ENCODE data around the gene POU2AF1. TPM values are rescaled to one million over a fixed set of nuclear protein-coding genes. Genes with fewer than 3 reads are reported as not detected.

POU2AF1 gene
- polyA plus RNA-seq, 2 of the 4 experiments (the other 2 are of a cell fraction): not detected

- Histone ChIP-seq H3K27ac (no peak overlapping the region), H3K4me1 (no peaks in the 10 kb centered on the region), H3K4me3 (no peak overlapping the region), H3K9me3 (no peaks in the 10 kb centered on the region), H3K4me2 (no peak overlapping the region)
- no peak for ATAC-seq
- ChIA-PET CTCF (interaction anchor here (1.3 to 4.8 kb wide), 3 partner anchors 8 to 133 kb away, joined by 3 to 20 read pairs (median 3); no protein-coding TSS in a partner anchor), POLR2A (no interaction called here)
- no peak for FAIRE-seq
- TF ChIP-seq MYC (IDR thresholded peaks at IDR 0.05; ENCODE audit: borderline replicate concordance, low read length) (no peak), HOXA7 (CRISPR knock-in tag; IDR thresholded peaks at IDR 0.05) (no peak), ZNF302 (CRISPR knock-in tag; IDR thresholded peaks at IDR 0.05) (no peak), NR3C1 (IDR thresholded peaks at IDR 0.05) (no peak), FOSL2 (IDR thresholded peaks at IDR 0.05) (no peak), FOSL2 (CRISPR knock-in tag; IDR thresholded peaks at IDR 0.05) (no peak), RFX5 (IDR thresholded peaks at IDR 0.05) (no peak), HDAC2 (IDR thresholded peaks at IDR 0.05) (no peak), TP53 (CRISPR knock-in tag; IDR thresholded peaks at IDR 0.05) (no peak), REST (IDR thresholded peaks at IDR 0.05) (no peak), FOXS1 (CRISPR knock-in tag; IDR thresholded peaks at IDR 0.05) (no peak), RNF2 (IDR thresholded peaks at IDR 0.05; ENCODE audit: borderline replicate concordance, low read depth) (no peak), EHMT2 (IDR thresholded peaks at IDR 0.05; ENCODE audit: low read depth) (no peak), ZC3H11A (IDR thresholded peaks at IDR 0.05) (no peak)
- 69% methylated on average over 7 of the region's 8 CpGs for WGBS (ENCODE audit: missing lambda C conversion rate)
- DNase-seq (ENCODE audit: low read depth in 1 of 2, low spot score in 1 of 2): no peak
Measured at GRCh38 chr11:111417011-111417765, 38.1 kb upstream of the POU2AF1 start.

- POLR2A ChIA-PET: no interaction called here
Measured at GRCh38 chr11:111416231-111416960, 37.3 kb upstream of the POU2AF1 start.

GRCh38 chr11:111414936-111415335 lies 35.9 kb upstream of the POU2AF1 start:
- H3K9me3 ChIP-seq: no peaks in the 10 kb centered on the region
- no peaks in the 10 kb centered on the region for H3K4me1 ChIP-seq
- FAIRE-seq: no peak
- no peak for ATAC-seq
- CTCF ChIA-PET: interaction anchor here (0.8 to 1.4 kb wide), 2 partner anchors 8 to 14 kb away, joined by 4 to 6 read pairs; no protein-coding TSS in a partner anchor
- POLR2A ChIA-PET: no interaction called here
- no peak for DNase-seq (ENCODE audit: low read depth in 1 of 2, low spot score in 1 of 2)
- 21% methylated on average over 3 of the region's 3 CpGs for WGBS (ENCODE audit: missing lambda C conversion rate)
- TF ChIP-seq HOXA7 (CRISPR knock-in tag; IDR thresholded peaks at IDR 0.05) (no peak), CHD2 (IDR thresholded peaks at IDR 0.05; ENCODE audit: low read length, partially characterized antibody) (no peak)
- no peak overlapping the region for H3K4me3 ChIP-seq
- H3K27ac ChIP-seq: no peak overlapping the region
- H3K4me2 ChIP-seq: no peak overlapping the region

More at GRCh38 chr11:111416231-111416960, 37.3 kb upstream of the POU2AF1 start:
- Histone ChIP-seq H3K4me2 (no peak overlapping the region), H3K4me1 (no peaks in the 10 kb centered on the region), H3K27ac (no peak overlapping the region), H3K4me3 (no peak overlapping the region), H3K9me3 (no peaks in the 10 kb centered on the region)
- no peak for ATAC-seq
- CTCF ChIA-PET: interaction anchor here (1.3 to 4.8 kb wide), 2 partner anchors 7 to 133 kb away, joined by 3 to 20 read pairs; no protein-coding TSS in a partner anchor
- no peak for TF ChIP-seq FOXS1 (CRISPR knock-in tag; IDR thresholded peaks at IDR 0.05)
- no peak for TF ChIP-seq RFX5 (IDR thresholded peaks at IDR 0.05)
- TF ChIP-seq ZNF302 (CRISPR knock-in tag; IDR thresholded peaks at IDR 0.05): no peak
- WGBS (ENCODE audit: missing lambda C conversion rate): 73% methylated on average over 16 of the region's 16 CpGs
- no peak for FAIRE-seq
- no peak for DNase-seq (ENCODE audit: low read depth in 1 of 2, low spot score in 1 of 2)
